Naive thymus-derived CD4-positive, alpha-beta T cell (primary cell): ENCODE results near the gene CDH12. TPM values are rescaled to one million over a fixed set of nuclear protein-coding genes. Genes with fewer than 3 reads are reported as not detected.

ENCODE experiments used
- ATAC-seq: fragments of 150-1000 bp; cut with Tn5 transposase; 2 replicates; pipeline ENCODE4 v1.10.0; 2021; ENCODE audit warnings: mild to moderate bottlenecking, moderate library complexity
- CTCF ChIA-PET: fragments of 350-600 bp; sonication (Branson Sonifier 250); formaldehyde crosslinking; loops from one replicate; lab custom pipeline; 2021; ENCODE audit warnings: antibody characterized with exemption; lab: Charles Lee
- POLR2A ChIA-PET: fragments of 350-600 bp; sonication (Branson Sonifier 250); formaldehyde crosslinking; loops from one replicate; lab custom pipeline; 2021; ENCODE audit warnings: antibody characterized with exemption, inconsistent platforms; lab: Charles Lee
- DNase-seq, 9 donors: peaks; one replicate each; pipeline versions ENCODE4 v3.0.0 to v3.0.0-alpha.2; 2020 to 2022; ENCODE audit warnings: mixed read lengths in 1 of 9
- H3K27ac ChIP-seq: one replicate; pipeline ENCODE4 v1.7.0; 2013; ENCODE audit warnings: mild to moderate bottlenecking, low read depth, low read length, moderate library complexity
- H3K27me3 ChIP-seq, 2 donors: one replicate each; pipeline ENCODE4 v1.7.0; 2013; ENCODE audit warnings: low read length in 2 of 2, mild to moderate bottlenecking in 2 of 2, moderate library complexity in 2 of 2; ENCODE audit not compliant: control insufficient read depth in 2 of 2, insufficient read depth in 2 of 2
- H3K36me3 ChIP-seq, 3 experiments: 1 replicate in 2 of 3; 2 replicates in 1 of 3; pipeline ENCODE4 v1.7.0; 2013; ENCODE audit warnings: low read length in 3 of 3, mild to moderate bottlenecking in 3 of 3, moderate library complexity in 1 of 3; ENCODE audit not compliant: insufficient read depth in 3 of 3, control insufficient read depth in 2 of 3
- H3K4me1 ChIP-seq, 2 donors: one replicate each; pipeline ENCODE4 v1.7.0; 2013; ENCODE audit warnings: low read length in 2 of 2, mild to moderate bottlenecking in 2 of 2, moderate library complexity in 1 of 2; ENCODE audit not compliant: control insufficient read depth in 2 of 2, insufficient read depth in 2 of 2
- H3K4me3 ChIP-seq: 2 replicates; pipeline ENCODE4 v1.7.0; 2013; ENCODE audit warnings: mild to moderate bottlenecking, low read length
- H3K9me3 ChIP-seq, 3 experiments: 1 replicate in 2 of 3; 2 replicates in 1 of 3; pipeline ENCODE4 v1.7.0; 2013; ENCODE audit warnings: low read length in 3 of 3; ENCODE audit not compliant: control insufficient read depth in 2 of 3
- H3K27ac Mint-ChIP-seq, 9 donors: one replicate each; pipeline ENCODE4 v1.8.0; 2020 to 2022; ENCODE audit warnings: mixed read lengths in 9 of 9, mild to moderate bottlenecking in 8 of 9, moderate library complexity in 5 of 9, inconsistent platforms in 2 of 9
- H3K27me3 Mint-ChIP-seq, 5 donors: one replicate each; pipeline ENCODE4 v1.8.0; 2021 to 2022; ENCODE audit warnings: mixed read lengths in 5 of 5, mild to moderate bottlenecking in 1 of 5
- H3K36me3 Mint-ChIP-seq, 5 donors: one replicate each; pipeline ENCODE4 v1.8.0; 2020 to 2022; ENCODE audit warnings: mixed read lengths in 5 of 5, mild to moderate bottlenecking in 3 of 5, inconsistent platforms in 1 of 5
- H3K4me1 Mint-ChIP-seq, 7 donors: one replicate each; pipeline ENCODE4 v1.8.0; 2020 to 2022; ENCODE audit warnings: mixed read lengths in 7 of 7, mild to moderate bottlenecking in 3 of 7, inconsistent platforms in 1 of 7
- H3K4me3 Mint-ChIP-seq, 10 donors: one replicate each; pipeline ENCODE4 v1.8.0; 2020 to 2022; ENCODE audit warnings: mild to moderate bottlenecking in 10 of 10, mixed read lengths in 10 of 10, moderate library complexity in 6 of 10, inconsistent platforms in 2 of 10
- H3K9me3 Mint-ChIP-seq, 11 donors: one replicate each; pipeline ENCODE4 v1.8.0; 2020 to 2022; ENCODE audit warnings: mixed read lengths in 11 of 11, mild to moderate bottlenecking in 4 of 11, inconsistent platforms in 1 of 11, moderate library complexity in 1 of 11
- intact Hi-C, 2 donors: fragments of 100-400 bp; cut with micrococcal nuclease; formaldehyde crosslinking; loops; one replicate each; pipeline ENCODE4 v1.15.1; 2023
- polyA plus RNA-seq, 2 donors: library from polyadenylated mRNA; unstranded; fragments of 300-500 nt; fragmentation: Illumina TruSeq; gene quantifications; one replicate each; pipeline ENCODE4 v1.2.3, GENCODE V29; 2021
- total RNA-seq, 6 experiments: library from RNA in 5 of 6; stranded (reverse) in 5 of 6; gene quantifications; 1 replicate in 5 of 6; 2 replicates in 1 of 6; pipeline ENCODE4 v1.2.3 and lab custom pipeline; 2021 to 2026

CDH12 gene
- total and polyA plus RNA-seq, 7 experiments from 2014 or later: not detected

DNA sequence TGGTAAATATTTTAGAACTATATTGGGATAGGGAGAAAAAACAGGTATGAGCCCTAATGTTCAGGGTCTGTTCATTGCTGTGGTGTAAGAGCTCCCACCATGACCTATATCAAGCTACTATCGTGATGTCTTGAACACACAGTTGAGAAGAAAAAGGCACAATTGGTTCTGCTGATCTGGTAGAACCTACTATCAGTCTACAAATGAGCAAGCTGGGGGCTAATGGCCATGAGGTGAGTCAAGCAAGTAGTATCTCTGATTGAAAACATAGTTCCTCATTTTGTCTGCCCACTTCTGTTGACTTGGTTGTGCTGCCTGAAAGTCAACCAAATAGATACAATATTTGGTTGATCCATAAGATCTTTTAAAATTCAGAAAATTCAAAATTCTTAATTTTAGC, 1026.3 kb downstream of the CDH12 start:
- Mint-ChIP-seq H3K27me3 (no peaks in the 10 kb centered on the region), H3K36me3 (no peaks in the 10 kb centered on the region), H3K9me3 (peaks cover 0 to 8% (median 5%) of the 10 kb centered on the region in 11 donors), H3K4me3 (no peak overlapping the region), H3K4me1 (no peaks in the 10 kb centered on the region), H3K27ac (no peak overlapping the region)
- Histone ChIP-seq H3K27ac (no peak overlapping the region), H3K27me3 (no peaks in the 10 kb centered on the region), H3K4me3 (no peak overlapping the region), H3K36me3 (no peaks in the 10 kb centered on the region), H3K9me3 (no peaks in the 10 kb centered on the region), H3K4me1 (no peaks in the 10 kb centered on the region)
- ATAC-seq (no peak), DNase-seq (no peak)
- ChIA-PET CTCF (no interaction called here), POLR2A (no interaction called here)
- intact Hi-C loops: no loop called here

DNA sequence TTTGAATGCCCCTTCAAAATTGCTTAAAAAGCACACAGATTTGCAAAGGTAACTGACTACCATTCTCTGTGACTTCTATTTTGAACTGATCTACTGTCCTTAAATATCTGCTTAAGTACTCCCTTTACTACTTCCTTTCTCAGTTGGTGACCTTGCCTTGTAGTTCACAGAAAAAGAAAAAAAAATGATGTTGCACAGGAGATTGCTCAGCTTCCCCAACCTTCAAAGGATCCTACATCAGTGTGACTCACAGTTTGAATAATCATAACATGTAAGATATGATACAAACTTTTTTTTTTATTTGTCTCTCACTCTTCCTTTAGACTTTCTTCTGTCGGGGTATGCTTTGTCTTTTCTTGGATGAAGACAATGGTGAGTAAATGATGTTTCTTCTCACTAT, 1029.6 kb downstream of the CDH12 start:
- POLR2A ChIA-PET: no interaction called here
- Histone ChIP-seq H3K4me3 (no peak overlapping the region), H3K36me3 (no peaks in the 10 kb centered on the region), H3K9me3 (no peaks in the 10 kb centered on the region), H3K4me1 (no peaks in the 10 kb centered on the region), H3K27me3 (no peaks in the 10 kb centered on the region), H3K27ac (no peak overlapping the region)
- intact Hi-C loops: no loop called here
- no peaks in the 10 kb centered on the region for H3K4me1 Mint-ChIP-seq
- H3K27me3 Mint-ChIP-seq: no peaks in the 10 kb centered on the region
- peaks cover 0 to 9% (median 4%) of the 10 kb centered on the region in 11 donors for H3K9me3 Mint-ChIP-seq
- no peaks in the 10 kb centered on the region for H3K36me3 Mint-ChIP-seq
- no peak overlapping the region for H3K4me3 Mint-ChIP-seq
- H3K27ac Mint-ChIP-seq: no peak overlapping the region
- CTCF ChIA-PET: no interaction called here
- DNase-seq (no peak), ATAC-seq (no peak)

DNA sequence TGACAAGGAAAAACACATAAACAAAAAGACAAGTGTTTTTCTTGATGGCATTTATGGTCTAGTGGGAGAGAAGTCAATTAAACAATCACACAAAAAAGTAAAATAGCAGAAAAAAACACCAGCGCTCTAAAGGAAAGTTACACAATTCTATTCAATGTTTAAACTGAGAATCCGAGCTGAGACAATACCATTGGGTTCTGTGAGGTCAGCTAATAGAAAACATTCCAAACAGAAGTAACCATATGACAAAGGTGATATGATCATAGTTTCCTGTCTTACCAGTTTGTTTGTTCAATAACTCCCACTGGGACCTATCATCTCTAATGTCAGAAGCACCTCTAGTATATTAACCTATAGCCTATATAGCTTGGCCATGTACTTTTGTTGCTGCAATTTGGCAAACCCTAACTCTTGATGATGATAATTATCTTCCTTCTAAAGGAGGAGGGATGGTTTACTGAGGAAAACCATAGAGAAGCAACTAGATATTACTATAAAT, 1030.0 kb downstream of the CDH12 start:
- Histone ChIP-seq H3K9me3 (no peaks in the 10 kb centered on the region), H3K27me3 (no peaks in the 10 kb centered on the region), H3K4me1 (no peaks in the 10 kb centered on the region), H3K36me3 (no peaks in the 10 kb centered on the region), H3K27ac (no peak overlapping the region), H3K4me3 (no peak overlapping the region)
- Mint-ChIP-seq H3K4me3 (no peak overlapping the region), H3K9me3 (peaks cover 0 to 9% (median 4%) of the 10 kb centered on the region in 11 donors), H3K27ac (no peak overlapping the region), H3K4me1 (no peaks in the 10 kb centered on the region), H3K27me3 (no peaks in the 10 kb centered on the region), H3K36me3 (no peaks in the 10 kb centered on the region)
- no peak for DNase-seq
- CTCF ChIA-PET: no interaction called here
- intact Hi-C loops: no loop called here
- POLR2A ChIA-PET: no interaction called here
- ATAC-seq: no peak

DNA sequence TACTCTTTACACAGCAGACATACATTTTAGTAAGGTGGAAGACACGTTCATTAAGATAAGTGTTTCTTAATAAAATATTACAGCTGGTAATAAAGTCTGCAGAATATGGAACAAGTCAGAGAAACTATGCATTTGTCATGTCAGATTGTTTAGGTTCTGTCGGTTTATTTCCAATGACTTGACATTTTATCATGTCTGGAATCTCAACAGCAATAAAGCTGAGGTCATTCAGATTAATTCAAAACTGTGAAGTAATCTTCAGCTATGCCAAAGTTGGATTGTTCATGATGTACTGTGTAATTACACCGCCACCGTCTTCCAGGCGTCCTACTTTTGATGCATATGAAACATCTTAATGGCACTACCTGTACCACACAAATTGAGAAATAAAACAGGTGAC, 1032.6 kb downstream of the CDH12 start:
- Mint-ChIP-seq H3K9me3 (peaks cover 0 to 9% (median 1%) of the 10 kb centered on the region in 11 donors), H3K4me1 (no peaks in the 10 kb centered on the region), H3K27ac (no peak overlapping the region), H3K36me3 (no peaks in the 10 kb centered on the region), H3K27me3 (no peaks in the 10 kb centered on the region), H3K4me3 (no peak overlapping the region)
- Histone ChIP-seq H3K27ac (no peak overlapping the region), H3K4me1 (no peaks in the 10 kb centered on the region), H3K27me3 (no peaks in the 10 kb centered on the region), H3K36me3 (no peaks in the 10 kb centered on the region), H3K4me3 (no peak overlapping the region), H3K9me3 (no peaks in the 10 kb centered on the region)
- POLR2A ChIA-PET: no interaction called here
- CTCF ChIA-PET: no interaction called here
- intact Hi-C loops: no loop called here
- ATAC-seq: no peak
- DNase-seq: no peak

DNA sequence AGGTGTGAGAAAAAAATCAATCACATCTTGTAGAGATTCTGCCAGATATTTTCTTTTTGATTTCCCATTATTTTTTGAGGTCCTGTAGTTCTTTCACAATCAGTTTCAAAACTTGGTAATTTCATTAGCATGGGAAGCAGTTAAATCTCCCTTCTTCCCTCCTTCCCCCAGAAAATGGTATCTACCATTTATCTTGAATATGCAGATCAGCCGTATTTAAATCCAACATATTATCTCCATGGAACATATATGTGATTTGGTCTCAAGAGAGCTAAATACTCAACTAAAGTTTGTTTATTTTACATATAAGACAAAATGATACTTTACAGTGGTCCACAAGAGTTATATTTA, 1034.8 kb downstream of the CDH12 start:
- no peaks in the 10 kb centered on the region for H3K27me3 ChIP-seq
- Mint-ChIP-seq H3K27me3 (no peaks in the 10 kb centered on the region), H3K36me3 (no peaks in the 10 kb centered on the region), H3K4me3 (no peak overlapping the region), H3K27ac (no peak overlapping the region), H3K4me1 (no peaks in the 10 kb centered on the region), H3K9me3 (peaks cover 0 to 7% (median 1%) of the 10 kb centered on the region in 11 donors)
- ATAC-seq: no peak
- CTCF ChIA-PET: no interaction called here
- POLR2A ChIA-PET: no interaction called here
- no peaks in the 10 kb centered on the region for H3K9me3 ChIP-seq
- H3K4me3 ChIP-seq: no peak overlapping the region
- no peaks in the 10 kb centered on the region for H3K4me1 ChIP-seq
- no peak overlapping the region for H3K27ac ChIP-seq
- no peaks in the 10 kb centered on the region for H3K36me3 ChIP-seq
- intact Hi-C loops: no loop called here
- DNase-seq: no peak

DNA sequence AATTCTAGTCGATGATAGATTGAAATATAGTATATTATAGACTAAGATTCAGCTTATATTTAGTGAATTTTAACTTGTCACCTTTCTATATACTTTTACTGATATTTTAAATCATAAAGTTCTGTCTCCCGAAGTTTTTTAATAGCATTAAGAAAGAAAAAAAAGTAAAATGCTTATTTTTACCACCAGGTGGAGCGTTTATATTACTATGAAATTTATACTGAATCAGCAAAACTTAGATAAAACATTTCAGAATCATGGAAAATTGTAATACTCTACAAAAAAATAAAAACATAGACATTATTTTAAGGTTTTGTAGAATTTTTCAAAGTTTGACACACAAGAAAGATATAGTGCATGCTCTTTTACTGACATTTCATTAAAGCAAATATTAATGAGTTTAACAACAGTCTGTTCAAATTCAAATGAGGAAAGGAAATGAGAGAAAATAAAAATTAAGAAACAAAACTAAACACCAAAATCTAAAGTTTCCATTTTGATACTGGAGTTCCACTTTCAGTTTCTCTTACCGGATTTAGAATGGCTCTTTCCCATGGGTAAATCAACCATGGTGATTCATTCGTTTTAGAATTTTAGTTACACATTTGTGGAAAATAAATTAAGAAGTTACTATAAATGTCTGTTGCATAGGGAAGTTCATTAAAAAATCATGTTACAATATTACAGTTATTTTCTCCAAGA, 1035.3 kb downstream of the CDH12 start:
- Histone ChIP-seq H3K27me3 (no peaks in the 10 kb centered on the region), H3K36me3 (no peaks in the 10 kb centered on the region), H3K4me3 (no peak overlapping the region), H3K4me1 (no peaks in the 10 kb centered on the region), H3K27ac (no peak overlapping the region), H3K9me3 (no peaks in the 10 kb centered on the region)
- no peaks in the 10 kb centered on the region for H3K4me1 Mint-ChIP-seq
- intact Hi-C loops: no loop called here
- POLR2A ChIA-PET: no interaction called here
- H3K27me3 Mint-ChIP-seq: no peaks in the 10 kb centered on the region
- peaks cover 0 to 11% (median 1%) of the 10 kb centered on the region in 11 donors for H3K9me3 Mint-ChIP-seq
- DNase-seq: no peak
- H3K36me3 Mint-ChIP-seq: no peaks in the 10 kb centered on the region
- ATAC-seq: no peak
- H3K27ac Mint-ChIP-seq: no peak overlapping the region
- CTCF ChIA-PET: no interaction called here
- no peak overlapping the region for H3K4me3 Mint-ChIP-seq

DNA sequence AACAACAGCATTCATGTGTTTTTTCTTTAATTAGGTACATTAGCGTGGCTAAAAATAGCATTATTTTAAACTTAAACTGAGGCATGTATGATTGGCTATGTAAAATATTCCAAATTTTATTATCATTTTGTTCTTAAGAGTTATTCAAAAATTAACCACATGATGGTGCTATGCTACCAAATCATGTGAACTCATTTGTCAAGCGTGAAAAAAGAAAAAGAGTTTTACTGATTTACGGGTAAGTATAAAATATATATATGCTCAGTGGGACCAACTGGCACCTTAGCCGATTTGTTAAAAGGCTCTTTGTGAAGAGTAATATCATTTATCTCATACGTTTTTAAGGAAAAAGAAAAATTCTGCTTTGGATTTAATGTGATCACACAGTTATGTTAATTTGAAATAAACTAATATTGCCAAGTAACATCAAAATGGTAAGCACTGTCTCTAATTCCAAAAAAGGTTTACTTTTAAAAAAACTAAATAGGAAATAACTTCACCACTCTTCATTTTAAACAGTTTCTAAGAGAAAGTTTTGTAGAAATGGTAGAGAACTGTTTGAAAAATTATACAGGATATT, 1042.3 kb downstream of the CDH12 start:
- intact Hi-C loops: no loop called here
- CTCF ChIA-PET: interaction anchor here (0.6 kb wide), 1 partner anchor 83 kb away, joined by 3 read pairs; no protein-coding TSS in a partner anchor
- Mint-ChIP-seq H3K27me3 (no peaks in the 10 kb centered on the region), H3K4me1 (no peaks in the 10 kb centered on the region), H3K9me3 (peaks cover 0 to 18% (median 0%) of the 10 kb centered on the region in 11 donors), H3K4me3 (no peak overlapping the region), H3K36me3 (no peaks in the 10 kb centered on the region), H3K27ac (no peak overlapping the region)
- DNase-seq: no peak
- Histone ChIP-seq H3K4me1 (no peaks in the 10 kb centered on the region), H3K27ac (no peak overlapping the region), H3K27me3 (no peaks in the 10 kb centered on the region), H3K9me3 (no peaks in the 10 kb centered on the region), H3K4me3 (no peak overlapping the region), H3K36me3 (no peaks in the 10 kb centered on the region)
- POLR2A ChIA-PET: no interaction called here
- no peak for ATAC-seq
